Testis (tissue), 3 donors: Measurements from ENCODE around the gene ARHGEF16. TPM values are rescaled to one million over a fixed set of nuclear protein-coding genes. Genes with fewer than 3 reads are reported as not detected.

ENCODE experiments used
- DNase-seq: peaks from one replicate; pipeline ENCODE4 v3.0.0-alpha.2; 2019
- H3K27ac ChIP-seq, 2 donors: fragments of 200-600 bp; sonication (generic); one replicate each; pipeline ENCODE4 v1.5.1; 2019
- H3K27me3 ChIP-seq: fragments of 200-600 bp; sonication (generic); one replicate; pipeline ENCODE4 v1.5.1; 2019
- H3K36me3 ChIP-seq: fragments of 200-600 bp; sonication (generic); one replicate; pipeline ENCODE4 v1.5.1; 2017; ENCODE audit warnings: low read depth; ENCODE audit errors: missing control alignments
- H3K4me1 ChIP-seq: fragments of 200-600 bp; sonication (generic); one replicate; pipeline ENCODE4 v1.5.1; 2019
- H3K4me3 ChIP-seq, 2 donors: fragments of 200-600 bp; sonication (generic); one replicate each; pipeline ENCODE4 v1.5.1; 2017 to 2019
- H3K9me3 ChIP-seq: fragments of 200-600 bp; sonication (generic); one replicate; pipeline ENCODE4 v1.5.1; 2017
- POLR2A ChIP-seq: fragments of 450-650 bp; IDR thresholded peaks from one replicate; pipeline ENCODE4 v1.6.1; 2017; ENCODE audit warnings: antibody characterized with exemption, mild to moderate bottlenecking, moderate library complexity
- WGBS, 2 donors: methylation state at CpG; one replicate each; pipeline ENCODE4 v1.1.5; 2018; 5-methylcytosine and 5-hydroxymethylcytosine counted together
- intact Hi-C: fragments of 100-400 bp; cut with DNase I; formaldehyde crosslinking; loops from one replicate; pipeline ENCODE4 v1.15.1; 2023; ENCODE audit warnings: low total_unique reads
- polyA plus RNA-seq: library from polyadenylated mRNA; stranded (reverse); fragments of 350-450 nt; fragmentation: Illumina TruSeq; extraction: RNeasy Lipid Tissue Mini Kit (QIAGEN cat#74804); gene quantifications from one replicate; pipeline ENCODE4 v1.2.3, GENCODE V29; 2014; ENCODE audit warnings: low read depth, low replicate concordance; ENCODE audit not compliant: insufficient read depth
- total RNA-seq, 2 donors: library from RNA; depleted of rRNA; stranded (reverse); fragments of >200 nt; gene quantifications; one replicate each; pipeline ENCODE4 v1.2.3, GENCODE V29; 2016
- TF ChIP-seq, protein P1 (sequence below), 3 experiments: fragments of 450-650 bp in 2 of 3; fragments of 200-600 bp in 1 of 3; sonication (generic) in 1 of 3; IDR thresholded peaks; one replicate each; pipeline ENCODE4 v1.5.1; 2016 to 2019; ENCODE audit warnings: antibody characterized with exemption in 3 of 3, mild to moderate bottlenecking in 2 of 3, moderate library complexity in 1 of 3

The ARHGEF16 gene
- total and polyA plus RNA-seq, 3 donors from 2014 or later = 5.7 to 25.7 (median 17.1) TPM

DNA sequence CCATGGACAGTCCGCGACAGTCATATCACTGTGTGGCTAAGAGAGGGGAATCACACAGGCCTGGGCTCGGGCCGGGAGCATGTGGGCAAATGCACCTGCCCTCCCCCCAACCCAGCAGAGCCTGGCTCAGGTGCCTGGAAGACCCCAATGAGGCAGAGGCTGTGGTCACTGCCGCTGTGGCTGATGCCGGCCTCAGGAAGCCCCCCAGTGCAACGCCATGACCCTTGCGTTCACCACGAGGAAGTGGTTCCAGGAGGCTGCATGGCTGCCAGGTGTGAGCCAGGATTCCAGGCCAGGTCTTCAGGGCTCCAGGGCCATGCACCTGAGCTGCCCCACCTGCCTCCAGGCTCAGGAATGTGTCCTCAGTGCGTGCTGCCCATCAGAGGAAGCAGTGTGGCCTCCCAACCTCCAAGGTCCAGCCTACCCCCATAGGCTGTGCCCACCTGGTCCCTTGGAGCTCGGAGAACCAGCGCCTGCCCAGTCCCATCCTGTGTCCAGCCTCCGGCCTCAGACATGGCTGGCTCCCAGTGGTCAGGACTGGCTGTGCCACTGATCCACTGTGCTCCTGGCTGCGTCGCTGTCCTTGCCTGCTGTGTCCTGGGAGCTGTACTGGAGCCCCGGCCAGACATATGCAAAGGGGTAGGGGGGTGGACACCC, 8.0 kb downstream of the ARHGEF16 start:
- Histone ChIP-seq H3K9me3 (no peaks in the 10 kb centered on the region), H3K4me3 (no peak overlapping the region), H3K4me1 (peaks cover 37% of the 10 kb centered on the region), H3K27ac (no peak overlapping the region), H3K27me3 (no peaks in the 10 kb centered on the region), H3K36me3 (no peaks in the 10 kb centered on the region)
- no peak for DNase-seq
- TF ChIP-seq, protein P1, sequence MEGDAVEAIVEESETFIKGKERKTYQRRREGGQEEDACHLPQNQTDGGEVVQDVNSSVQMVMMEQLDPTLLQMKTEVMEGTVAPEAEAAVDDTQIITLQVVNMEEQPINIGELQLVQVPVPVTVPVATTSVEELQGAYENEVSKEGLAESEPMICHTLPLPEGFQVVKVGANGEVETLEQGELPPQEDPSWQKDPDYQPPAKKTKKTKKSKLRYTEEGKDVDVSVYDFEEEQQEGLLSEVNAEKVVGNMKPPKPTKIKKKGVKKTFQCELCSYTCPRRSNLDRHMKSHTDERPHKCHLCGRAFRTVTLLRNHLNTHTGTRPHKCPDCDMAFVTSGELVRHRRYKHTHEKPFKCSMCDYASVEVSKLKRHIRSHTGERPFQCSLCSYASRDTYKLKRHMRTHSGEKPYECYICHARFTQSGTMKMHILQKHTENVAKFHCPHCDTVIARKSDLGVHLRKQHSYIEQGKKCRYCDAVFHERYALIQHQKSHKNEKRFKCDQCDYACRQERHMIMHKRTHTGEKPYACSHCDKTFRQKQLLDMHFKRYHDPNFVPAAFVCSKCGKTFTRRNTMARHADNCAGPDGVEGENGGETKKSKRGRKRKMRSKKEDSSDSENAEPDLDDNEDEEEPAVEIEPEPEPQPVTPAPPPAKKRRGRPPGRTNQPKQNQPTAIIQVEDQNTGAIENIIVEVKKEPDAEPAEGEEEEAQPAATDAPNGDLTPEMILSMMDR (IDR thresholded peaks at IDR 0.05) = no peak
- no peak for TF ChIP-seq POLR2A
- intact Hi-C loops = no loop called here
- 93 to 100% methylated on average over 3 to 16 of the region's 16 CpGs for WGBS, 2 donors

- intact Hi-C loops = no loop called here
- TF ChIP-seq, protein P1 (IDR thresholded peaks at IDR 0.05) = no peak
- no peak for TF ChIP-seq POLR2A
- Histone ChIP-seq H3K27me3 (no peaks in the 10 kb centered on the region), H3K27ac (no peak overlapping the region), H3K4me3 (no peak overlapping the region), H3K36me3 (no peaks in the 10 kb centered on the region), H3K4me1 (peaks cover 31% of the 10 kb centered on the region), H3K9me3 (no peaks in the 10 kb centered on the region)
- no peak for DNase-seq
- 93% methylated on average over 17 of the region's 22 CpGs; no CpG with 5 or more reads in 1 of the 2 donors for WGBS, 2 donors
These were observed 8.5 kb downstream of the ARHGEF16 start for GRCh38 chr1:3463013-3463385.

DNA sequence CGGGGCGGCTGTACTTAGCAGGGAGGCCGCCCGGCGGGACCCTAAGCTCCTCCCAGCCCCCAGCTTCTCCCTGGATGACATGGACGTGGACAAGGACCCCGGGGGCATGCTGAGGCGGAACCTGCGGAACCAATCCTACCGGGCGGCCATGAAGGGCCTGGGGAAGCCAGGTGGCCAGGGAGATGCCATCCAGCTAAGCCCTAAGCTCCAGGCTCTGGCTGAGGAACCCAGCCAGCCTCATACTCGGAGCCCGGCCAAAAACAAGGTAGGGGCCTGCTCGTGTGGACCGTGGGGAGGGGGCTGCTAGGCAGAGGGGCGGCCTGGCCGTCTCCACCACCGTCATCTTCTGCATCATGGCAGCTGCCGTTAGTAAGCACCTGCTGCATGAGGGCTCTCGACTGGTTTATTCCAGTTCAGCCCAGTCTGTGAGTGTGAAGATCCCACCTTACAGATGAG, 9.0 kb downstream of the ARHGEF16 start:
- no peak for DNase-seq
- Histone ChIP-seq H3K27me3 (no peaks in the 10 kb centered on the region), H3K4me1 (peaks cover 27% of the 10 kb centered on the region), H3K9me3 (no peaks in the 10 kb centered on the region), H3K36me3 (no peaks in the 10 kb centered on the region), H3K4me3 (no peak overlapping the region), H3K27ac (no peak overlapping the region)
- intact Hi-C loops = no loop called here
- no peak for TF ChIP-seq POLR2A
- TF ChIP-seq, protein P1 (IDR thresholded peaks at IDR 0.05) = no peak
- 95 to 96% methylated on average over 7 to 20 of the region's 20 CpGs for WGBS, 2 donors

GRCh38 chr1:3463891-3464648, 9.6 kb downstream of the ARHGEF16 start:
- WGBS, 2 donors = 91% methylated on average over 8 to 21 of the region's 21 CpGs
- H3K9me3 ChIP-seq = no peaks in the 10 kb centered on the region
- H3K27me3 ChIP-seq = no peaks in the 10 kb centered on the region
- no peaks in the 10 kb centered on the region for H3K36me3 ChIP-seq
- peaks cover 27% of the 10 kb centered on the region for H3K4me1 ChIP-seq
- no peak for DNase-seq
- no peak for TF ChIP-seq POLR2A
- TF ChIP-seq, protein P1 (IDR thresholded peaks at IDR 0.05) = no peak
- H3K27ac ChIP-seq = no peak overlapping the region
- no peak overlapping the region for H3K4me3 ChIP-seq
- intact Hi-C loops = no loop called here
